ENCODE data around the gene CLMP.

Gene CLMP

GRCh38 chr11:123046473-123047259, 148.4 kb downstream of the CLMP start:
- Histone ChIP-seq H3K14ac (ENCODE audit: low read length) (no peak overlapping the region), H3K27ac (replicated peaks; ENCODE audit: low read length) (no peak overlapping the region), H3K9me3 (replicated peaks in 1 of 2; ENCODE audit: control insufficient read depth in 2 of 2, insufficient read depth in 1 of 2, low read depth in 1 of 2, low read length in 2 of 2) (no peaks in the 10 kb centered on the region), H2BK12ac (ENCODE audit: low read length) (no peak overlapping the region), H2AK5ac (ENCODE audit: low read depth, low read length) (no peak overlapping the region), H2AFZ (ENCODE audit: low read length) (no peak overlapping the region), H3K4me1 (ENCODE audit: control insufficient read depth in 2 of 2, insufficient read depth in 1 of 2, low read depth in 1 of 2, low read length in 2 of 2) (no peaks in the 10 kb centered on the region), H3K9ac (ENCODE audit: low read depth, low read length, poor library complexity) (no peak overlapping the region), H4K8ac (ENCODE audit: low read depth, low read length) (no peak overlapping the region), H3K4ac (ENCODE audit: low read length) (no peak overlapping the region), H2BK5ac (ENCODE audit: low read length) (no peak overlapping the region), H3K79me1 (ENCODE audit: low read depth, low read length) (no peaks in the 10 kb centered on the region), H3K23ac (ENCODE audit: low read depth, low read length, poor library complexity) (no peak overlapping the region), H3K36me3 (replicated peaks in 1 of 2; ENCODE audit: control insufficient read depth in 2 of 2, insufficient read depth in 2 of 2, low read length in 2 of 2) (no peaks in the 10 kb centered on the region), H3K27me3 (ENCODE audit: control insufficient read depth in 3 of 3, insufficient read depth in 3 of 3, low read depth in 1 of 3, low read length in 3 of 3) (peaks cover 0 to 3% (median 0%) of the 10 kb centered on the region in 3 experiments), H4K91ac (ENCODE audit: low read depth, low read length, poor library complexity) (no peak overlapping the region), H3K4me3 (ENCODE audit: low read length in 2 of 2) (no peak overlapping the region), H2BK120ac (ENCODE audit: low read depth, low read length) (no peak overlapping the region), H3K4me2 (ENCODE audit: insufficient read depth, low read length, poor library complexity, severe bottlenecking) (no peak overlapping the region), H3K18ac (ENCODE audit: low read length) (no peak overlapping the region), H2BK15ac (ENCODE audit: low read length) (no peak overlapping the region)
- no CpG with 5 or more reads among the region's 5 CpGs for WGBS, 2 donors (ENCODE audit: extremely low coverage in 2 of 2, insufficient read length in 2 of 2, insufficient replicate concordance in 1 of 2)
- DNase-seq (ENCODE audit: low spot score) = no peak

GRCh38 chr11:123045101-123045500, 149.9 kb downstream of the CLMP start:
- Histone ChIP-seq H3K23ac (ENCODE audit: low read depth, low read length, poor library complexity) (no peak overlapping the region), H3K27ac (replicated peaks; ENCODE audit: low read length) (no peak overlapping the region), H3K18ac (ENCODE audit: low read length) (no peak overlapping the region), H2BK15ac (ENCODE audit: low read length) (no peak overlapping the region), H3K14ac (ENCODE audit: low read length) (no peak overlapping the region), H3K36me3 (replicated peaks in 1 of 2; ENCODE audit: control insufficient read depth in 2 of 2, insufficient read depth in 2 of 2, low read length in 2 of 2) (no peaks in the 10 kb centered on the region), H3K79me1 (ENCODE audit: low read depth, low read length) (no peaks in the 10 kb centered on the region), H4K8ac (ENCODE audit: low read depth, low read length) (no peak overlapping the region), H4K91ac (ENCODE audit: low read depth, low read length, poor library complexity) (no peak overlapping the region), H2BK120ac (ENCODE audit: low read depth, low read length) (no peak overlapping the region), H3K27me3 (ENCODE audit: control insufficient read depth in 3 of 3, insufficient read depth in 3 of 3, low read depth in 1 of 3, low read length in 3 of 3) (peaks cover 0 to 3% (median 0%) of the 10 kb centered on the region in 3 experiments), H3K4me1 (ENCODE audit: control insufficient read depth in 2 of 2, insufficient read depth in 1 of 2, low read depth in 1 of 2, low read length in 2 of 2) (no peaks in the 10 kb centered on the region), H2AFZ (ENCODE audit: low read length) (no peak overlapping the region), H2BK12ac (ENCODE audit: low read length) (no peak overlapping the region), H3K4me3 (ENCODE audit: low read length in 2 of 2) (no peak overlapping the region), H3K4me2 (ENCODE audit: insufficient read depth, low read length, poor library complexity, severe bottlenecking) (no peak overlapping the region), H3K9me3 (replicated peaks in 1 of 2; ENCODE audit: control insufficient read depth in 2 of 2, insufficient read depth in 1 of 2, low read depth in 1 of 2, low read length in 2 of 2) (no peaks in the 10 kb centered on the region), H3K4ac (ENCODE audit: low read length) (no peak overlapping the region), H2BK5ac (ENCODE audit: low read length) (no peak overlapping the region), H2AK5ac (ENCODE audit: low read depth, low read length) (peak overlapping the region; percentile 52), H3K9ac (ENCODE audit: low read depth, low read length, poor library complexity) (no peak overlapping the region)
- WGBS, 2 donors (ENCODE audit: extremely low coverage in 2 of 2, insufficient read length in 2 of 2, insufficient replicate concordance in 1 of 2) = no CpG with 5 or more reads among the region's 1 CpG
- no peak for DNase-seq (ENCODE audit: low spot score)

- no peak overlapping the region for H4K91ac ChIP-seq (ENCODE audit: low read depth, low read length, poor library complexity)
- no peaks in the 10 kb centered on the region for H3K36me3 ChIP-seq (replicated peaks in 1 of 2; ENCODE audit: control insufficient read depth in 2 of 2, insufficient read depth in 2 of 2, low read length in 2 of 2)
- no peak overlapping the region for H2BK5ac ChIP-seq (ENCODE audit: low read length)
- H3K9me3 ChIP-seq (replicated peaks in 1 of 2; ENCODE audit: control insufficient read depth in 2 of 2, insufficient read depth in 1 of 2, low read depth in 1 of 2, low read length in 2 of 2) = no peaks in the 10 kb centered on the region
- WGBS, 2 donors (ENCODE audit: extremely low coverage in 2 of 2, insufficient read length in 2 of 2, insufficient replicate concordance in 1 of 2) = no CpG with 5 or more reads among the region's 10 CpGs
- no peak overlapping the region for H2AFZ ChIP-seq (ENCODE audit: low read length)
- no peak overlapping the region for H4K8ac ChIP-seq (ENCODE audit: low read depth, low read length)
- no peak overlapping the region for H3K4me3 ChIP-seq (ENCODE audit: low read length in 2 of 2)
- H2BK15ac ChIP-seq (ENCODE audit: low read length) = no peak overlapping the region
- no peak overlapping the region for H2BK120ac ChIP-seq (ENCODE audit: low read depth, low read length)
- no peaks in the 10 kb centered on the region for H3K79me1 ChIP-seq (ENCODE audit: low read depth, low read length)
- H2BK12ac ChIP-seq (ENCODE audit: low read length) = no peak overlapping the region
- DNase-seq (ENCODE audit: low spot score) = no peak
- no peak overlapping the region for H3K18ac ChIP-seq (ENCODE audit: low read length)
- no peak overlapping the region for H3K14ac ChIP-seq (ENCODE audit: low read length)
- H3K23ac ChIP-seq (ENCODE audit: low read depth, low read length, poor library complexity) = no peak overlapping the region
- H2AK5ac ChIP-seq (ENCODE audit: low read depth, low read length) = no peak overlapping the region
- no peak overlapping the region for H3K9ac ChIP-seq (ENCODE audit: low read depth, low read length, poor library complexity)
- no peak overlapping the region for H3K4me2 ChIP-seq (ENCODE audit: insufficient read depth, low read length, poor library complexity, severe bottlenecking)
- H3K4me1 ChIP-seq (ENCODE audit: control insufficient read depth in 2 of 2, insufficient read depth in 1 of 2, low read depth in 1 of 2, low read length in 2 of 2) = no peaks in the 10 kb centered on the region
- no peaks in the 10 kb centered on the region for H3K27me3 ChIP-seq (ENCODE audit: control insufficient read depth in 3 of 3, insufficient read depth in 3 of 3, low read depth in 1 of 3, low read length in 3 of 3)
- no peak overlapping the region for H3K4ac ChIP-seq (ENCODE audit: low read length)
- no peak overlapping the region for H3K27ac ChIP-seq (replicated peaks; ENCODE audit: low read length)
Observed at GRCh38 chr11:123041185-123041584, 153.9 kb downstream of the CLMP start.

GRCh38 chr11:123040111-123040432, 155.0 kb downstream of the CLMP start:
- H3K14ac ChIP-seq (ENCODE audit: low read length) = no peak overlapping the region
- H2AFZ ChIP-seq (ENCODE audit: low read length) = peak overlapping the region; percentile 13
- H3K9me3 ChIP-seq (replicated peaks in 1 of 2; ENCODE audit: control insufficient read depth in 2 of 2, insufficient read depth in 1 of 2, low read depth in 1 of 2, low read length in 2 of 2) = no peaks in the 10 kb centered on the region
- no peak overlapping the region for H4K91ac ChIP-seq (ENCODE audit: low read depth, low read length, poor library complexity)
- no peak overlapping the region for H3K9ac ChIP-seq (ENCODE audit: low read depth, low read length, poor library complexity)
- no peak overlapping the region for H3K18ac ChIP-seq (ENCODE audit: low read length)
- no peak overlapping the region for H3K27ac ChIP-seq (replicated peaks; ENCODE audit: low read length)
- H3K27me3 ChIP-seq (ENCODE audit: control insufficient read depth in 3 of 3, insufficient read depth in 3 of 3, low read depth in 1 of 3, low read length in 3 of 3) = no peaks in the 10 kb centered on the region
- DNase-seq (ENCODE audit: low spot score) = no peak
- H3K4me1 ChIP-seq (ENCODE audit: control insufficient read depth in 2 of 2, insufficient read depth in 1 of 2, low read depth in 1 of 2, low read length in 2 of 2) = no peaks in the 10 kb centered on the region
- H2AK5ac ChIP-seq (ENCODE audit: low read depth, low read length) = no peak overlapping the region
- no peak overlapping the region for H2BK120ac ChIP-seq (ENCODE audit: low read depth, low read length)
- H3K79me1 ChIP-seq (ENCODE audit: low read depth, low read length) = no peaks in the 10 kb centered on the region
- no CpG with 5 or more reads among the region's 11 CpGs for WGBS, 2 donors (ENCODE audit: extremely low coverage in 2 of 2, insufficient read length in 2 of 2, insufficient replicate concordance in 1 of 2)
- H2BK5ac ChIP-seq (ENCODE audit: low read length) = no peak overlapping the region
- H2BK15ac ChIP-seq (ENCODE audit: low read length) = no peak overlapping the region
- no peak overlapping the region for H4K8ac ChIP-seq (ENCODE audit: low read depth, low read length)
- H2BK12ac ChIP-seq (ENCODE audit: low read length) = no peak overlapping the region
- no peak overlapping the region for H3K4ac ChIP-seq (ENCODE audit: low read length)
- no peak overlapping the region for H3K4me2 ChIP-seq (ENCODE audit: insufficient read depth, low read length, poor library complexity, severe bottlenecking)
- H3K23ac ChIP-seq (ENCODE audit: low read depth, low read length, poor library complexity) = no peak overlapping the region
- H3K36me3 ChIP-seq (replicated peaks in 1 of 2; ENCODE audit: control insufficient read depth in 2 of 2, insufficient read depth in 2 of 2, low read length in 2 of 2) = no peaks in the 10 kb centered on the region
- H3K4me3 ChIP-seq (ENCODE audit: low read length in 2 of 2) = no peak overlapping the region

Data from neuronal stem cell (in vitro differentiated cells).